CD14-positive monocyte (primary cell): Measurements from ENCODE around the gene POLR2L. TPM values are rescaled to one million over a fixed set of nuclear protein-coding genes. Genes with fewer than 3 reads are reported as not detected.

Source experiments
- DNase-seq, 3 donors: peaks; one replicate each; pipeline ENCODE4 v3.0.0-alpha.2; 2011 to 2022
- H2AFZ ChIP-seq: 2 replicates; pipeline ENCODE4 v1.6.0; 2012; ENCODE audit warnings: mild to moderate bottlenecking, low read depth, low read length, inconsistent platforms; ENCODE audit not compliant: insufficient read depth, poor library complexity, severe bottlenecking
- H3K27ac ChIP-seq, 2 donors: 1 replicate in 1 of 2; 2 replicates in 1 of 2; pipeline ENCODE4 v1.5.1; 2012 to 2013; ENCODE audit warnings: low read length in 2 of 2, control low read depth in 1 of 2, inconsistent platforms in 1 of 2, low read depth in 1 of 2, mild to moderate bottlenecking in 1 of 2
- H3K27me3 ChIP-seq, 2 donors: one replicate each; pipeline versions ENCODE4 v1.6.0 to v1.6.1; 2011 to 2013; ENCODE audit warnings: low read length in 2 of 2; ENCODE audit not compliant: control insufficient read depth in 2 of 2, insufficient read depth in 2 of 2
- H3K36me3 ChIP-seq, 2 donors: replicated peaks in 1 of 2; 1 replicate in 1 of 2; 2 replicates in 1 of 2; pipeline versions ENCODE4 v1.5.1 to v1.6.1; 2012 to 2013; ENCODE audit warnings: low read length in 2 of 2, control low read depth in 1 of 2, inconsistent platforms in 1 of 2, mild to moderate bottlenecking in 1 of 2; ENCODE audit not compliant: insufficient read depth in 2 of 2, control insufficient read depth in 1 of 2
- H3K4me1 ChIP-seq, 2 donors: 1 replicate in 1 of 2; 2 replicates in 1 of 2; pipeline versions ENCODE4 v1.5.1 to v1.6.1; 2012 to 2013; ENCODE audit warnings: low read length in 2 of 2, control low read depth in 1 of 2, inconsistent platforms in 1 of 2, mild to moderate bottlenecking in 1 of 2, moderate library complexity in 1 of 2; ENCODE audit not compliant: insufficient read depth in 2 of 2, control insufficient read depth in 1 of 2
- H3K4me2 ChIP-seq: replicated peaks from 2 replicates; pipeline ENCODE3; 2012; ENCODE audit warnings: low read length, moderate library complexity, mild to moderate bottlenecking; ENCODE audit not compliant: poor library complexity, severe bottlenecking; ENCODE audit errors: extremely low read depth
- H3K4me3 ChIP-seq, 3 experiments: fragments of 200-600 bp in 1 of 3; sonication (generic) in 1 of 3; replicated peaks in 1 of 3; 1 replicate in 2 of 3; 2 replicates in 1 of 3; pipeline ENCODE4 v1.5.1; 2011 to 2013; ENCODE audit warnings: low read length in 3 of 3, mild to moderate bottlenecking in 3 of 3, control low read depth in 2 of 3, low read depth in 2 of 3, inconsistent platforms in 1 of 3, moderate library complexity in 1 of 3
- H3K79me2 ChIP-seq: 2 replicates; pipeline ENCODE4 v1.6.0; 2012; ENCODE audit warnings: mild to moderate bottlenecking, control low read depth, inconsistent platforms, low read length, moderate library complexity; ENCODE audit not compliant: insufficient read depth
- H3K9ac ChIP-seq: 2 replicates; pipeline ENCODE4 v1.6.0; 2017; ENCODE audit warnings: low read length, mild to moderate bottlenecking; ENCODE audit not compliant: insufficient read depth, poor library complexity, severe bottlenecking
- H3K9me3 ChIP-seq, 2 donors: replicated peaks in 1 of 2; 1 replicate in 1 of 2; 2 replicates in 1 of 2; pipeline versions ENCODE4 v1.5.1 to v1.6.1; 2012 to 2013; ENCODE audit warnings: low read length in 2 of 2, control low read depth in 1 of 2; ENCODE audit not compliant: control insufficient read depth in 1 of 2, insufficient read depth in 1 of 2
- H4K20me1 ChIP-seq: 2 replicates; pipeline ENCODE4 v1.6.0; 2012; ENCODE audit warnings: mild to moderate bottlenecking, low read length, control low read depth, moderate library complexity; ENCODE audit not compliant: insufficient read depth
- H3K27ac Mint-ChIP-seq, 7 donors: one replicate each; pipeline ENCODE4 v1.8.0; 2020; ENCODE audit warnings: mild to moderate bottlenecking in 7 of 7, mixed read lengths in 7 of 7, moderate library complexity in 6 of 7, inconsistent platforms in 2 of 7
- H3K27me3 Mint-ChIP-seq, 3 donors: one replicate each; pipeline ENCODE4 v1.8.0; 2021 to 2022; ENCODE audit warnings: low read depth in 3 of 3, mild to moderate bottlenecking in 3 of 3, mixed read lengths in 3 of 3, moderate library complexity in 3 of 3, inconsistent platforms in 1 of 3
- H3K36me3 Mint-ChIP-seq, 2 donors: one replicate each; pipeline ENCODE4 v1.8.0; 2020; ENCODE audit warnings: mixed read lengths in 2 of 2, inconsistent platforms in 1 of 2, mild to moderate bottlenecking in 1 of 2
- H3K4me1 Mint-ChIP-seq: one replicate; pipeline ENCODE4 v1.8.0; 2020; ENCODE audit warnings: mild to moderate bottlenecking, mixed read lengths
- H3K4me3 Mint-ChIP-seq, 2 donors: one replicate each; pipeline ENCODE4 v1.8.0; 2020; ENCODE audit warnings: mild to moderate bottlenecking in 2 of 2, mixed read lengths in 2 of 2, moderate library complexity in 1 of 2
- H3K9me3 Mint-ChIP-seq, 7 donors: one replicate each; pipeline ENCODE4 v1.8.0; 2020 to 2022; ENCODE audit warnings: mixed read lengths in 7 of 7, mild to moderate bottlenecking in 6 of 7, moderate library complexity in 6 of 7, inconsistent platforms in 2 of 7
- CTCF ChIP-seq: fragments of 200-600 bp; IDR thresholded peaks from one replicate; pipeline ENCODE4 v1.8.0; 2022; ENCODE audit warnings: antibody characterized with exemption, mild to moderate bottlenecking
- WGBS: methylation state at CpG from one replicate; pipeline ENCODE4 v1.1.5; 2013; ENCODE audit warnings: missing lambda C conversion rate; ENCODE audit not compliant: insufficient coverage; 5-methylcytosine and 5-hydroxymethylcytosine counted together
- intact Hi-C, 2 donors: fragments of 100-400 bp; cut with micrococcal nuclease; formaldehyde crosslinking; loops; one replicate each; pipeline versions ENCODE4 v1.15.0 to v1.15.1; 2023
- polyA plus RNA-seq, 3 donors: library from polyadenylated mRNA; depleted of rRNA in 1 of 3; unstranded in 2 of 3; stranded (reverse) in 1 of 3; fragments of 300-500 nt in 2 of 3; fragments of >200 nt in 1 of 3; fragmentation: Illumina TruSeq in 2 of 3; gene quantifications; 1 replicate in 2 of 3; 2 replicates in 1 of 3; pipeline ENCODE4 v1.2.3, GENCODE V29; 2012 to 2021

POLR2L gene
- polyA plus RNA-seq, 3 donors: 93.9 to 133 (median 110) TPM

- H3K36me3 ChIP-seq: peaks cover 41 to 46% of the 10 kb centered on the region in 2 donors
- WGBS: 90% methylated on average over 8 of the region's 8 CpGs
- H3K4me2 ChIP-seq: no peak overlapping the region
- Mint-ChIP-seq H3K36me3 (peaks cover 43 to 48% of the 10 kb centered on the region in 2 donors), H3K4me1 (peaks cover 38% of the 10 kb centered on the region), H3K27me3 (peaks cover 0 to 24% (median 5%) of the 10 kb centered on the region in 3 donors), H3K4me3 (no peak overlapping the region), H3K27ac (no peak overlapping the region), H3K9me3 (peaks cover 0 to 3% (median 0%) of the 10 kb centered on the region in 7 donors)
- H3K9me3 ChIP-seq: no peaks in the 10 kb centered on the region
- intact Hi-C loops: no loop called here
- no peak overlapping the region for H3K4me3 ChIP-seq
- H3K27me3 ChIP-seq: peaks cover 0 to 10% of the 10 kb centered on the region in 2 donors
- H4K20me1 ChIP-seq: peaks cover 91% of the 10 kb centered on the region
- no peak overlapping the region for H2AFZ ChIP-seq
- no peak overlapping the region for H3K27ac ChIP-seq
- peaks cover 35 to 49% of the 10 kb centered on the region in 2 donors for H3K4me1 ChIP-seq
- TF ChIP-seq CTCF: no peak
- H3K79me2 ChIP-seq: peaks cover 50% of the 10 kb centered on the region
- no peak overlapping the region for H3K9ac ChIP-seq
- no peak for DNase-seq
Measured at GRCh38 chr11:837990-838307, 4.4 kb downstream of the POLR2L start.

- WGBS: 92% methylated on average over 16 of the region's 22 CpGs
- no peak overlapping the region for H3K9ac ChIP-seq
- Mint-ChIP-seq H3K27me3 (peaks cover 0 to 26% (median 5%) of the 10 kb centered on the region in 3 donors), H3K4me1 (peaks cover 39% of the 10 kb centered on the region), H3K4me3 (no peak overlapping the region), H3K36me3 (peaks cover 43 to 48% of the 10 kb centered on the region in 2 donors), H3K27ac (no peak overlapping the region), H3K9me3 (peaks cover 0 to 3% (median 0%) of the 10 kb centered on the region in 7 donors)
- peaks cover 91% of the 10 kb centered on the region for H4K20me1 ChIP-seq
- DNase-seq: no peak
- peaks cover 0 to 11% of the 10 kb centered on the region in 2 donors for H3K27me3 ChIP-seq
- no peak overlapping the region for H3K27ac ChIP-seq
- no peak for TF ChIP-seq CTCF
- no peak overlapping the region for H3K4me3 ChIP-seq
- peaks cover 41 to 46% of the 10 kb centered on the region in 2 donors for H3K36me3 ChIP-seq
- H2AFZ ChIP-seq: no peak overlapping the region
- H3K9me3 ChIP-seq: no peaks in the 10 kb centered on the region
- H3K79me2 ChIP-seq: peaks cover 50% of the 10 kb centered on the region
- no peak overlapping the region for H3K4me2 ChIP-seq
- peaks cover 37 to 49% of the 10 kb centered on the region in 2 donors for H3K4me1 ChIP-seq
- intact Hi-C loops: no loop called here
Measured at GRCh38 chr11:837189-837989, 4.9 kb downstream of the POLR2L start.
